Measurements from ENCODE around the gene MED23. TPM values are rescaled to one million over a fixed set of nuclear protein-coding genes. Genes with fewer than 3 reads are reported as not detected.

Gene MED23
- total and polyA plus RNA-seq, 2 experiments from 2014 or later = 8.6 to 23.6 TPM

DNA sequence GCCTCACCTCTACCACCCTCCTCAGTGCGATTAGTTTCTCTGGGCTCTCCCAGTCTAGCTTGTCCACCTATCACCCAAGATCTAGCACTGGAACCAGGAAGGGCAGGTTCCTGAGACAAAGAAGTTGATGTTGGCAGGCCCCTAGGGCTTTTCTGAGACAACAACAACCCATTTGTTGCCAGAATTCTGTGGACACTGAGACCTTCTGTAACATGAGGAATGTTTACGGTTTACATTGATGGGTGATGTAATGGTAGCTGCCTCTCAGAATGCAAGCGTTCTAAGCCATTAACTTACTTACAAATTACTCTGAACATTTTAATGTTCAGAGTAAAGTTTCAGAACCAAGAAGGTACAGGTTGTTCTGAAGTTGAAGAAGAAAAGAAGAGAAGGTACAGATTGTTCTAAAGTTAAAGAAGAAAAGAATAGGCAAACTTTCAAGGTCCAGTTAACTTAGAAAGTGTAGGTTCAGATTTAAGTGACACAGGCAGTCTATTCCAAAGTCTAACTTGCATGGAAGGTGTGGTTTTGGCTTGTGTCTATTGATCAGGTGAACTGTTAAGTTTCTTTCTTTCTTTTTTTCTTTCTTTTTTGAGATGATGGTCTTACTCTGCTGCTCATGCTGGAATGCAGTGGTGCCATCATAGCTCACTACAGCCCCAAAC lies 3.7 kb upstream of the MED23 start (continued):
- TF ChIP-seq, protein P1, sequence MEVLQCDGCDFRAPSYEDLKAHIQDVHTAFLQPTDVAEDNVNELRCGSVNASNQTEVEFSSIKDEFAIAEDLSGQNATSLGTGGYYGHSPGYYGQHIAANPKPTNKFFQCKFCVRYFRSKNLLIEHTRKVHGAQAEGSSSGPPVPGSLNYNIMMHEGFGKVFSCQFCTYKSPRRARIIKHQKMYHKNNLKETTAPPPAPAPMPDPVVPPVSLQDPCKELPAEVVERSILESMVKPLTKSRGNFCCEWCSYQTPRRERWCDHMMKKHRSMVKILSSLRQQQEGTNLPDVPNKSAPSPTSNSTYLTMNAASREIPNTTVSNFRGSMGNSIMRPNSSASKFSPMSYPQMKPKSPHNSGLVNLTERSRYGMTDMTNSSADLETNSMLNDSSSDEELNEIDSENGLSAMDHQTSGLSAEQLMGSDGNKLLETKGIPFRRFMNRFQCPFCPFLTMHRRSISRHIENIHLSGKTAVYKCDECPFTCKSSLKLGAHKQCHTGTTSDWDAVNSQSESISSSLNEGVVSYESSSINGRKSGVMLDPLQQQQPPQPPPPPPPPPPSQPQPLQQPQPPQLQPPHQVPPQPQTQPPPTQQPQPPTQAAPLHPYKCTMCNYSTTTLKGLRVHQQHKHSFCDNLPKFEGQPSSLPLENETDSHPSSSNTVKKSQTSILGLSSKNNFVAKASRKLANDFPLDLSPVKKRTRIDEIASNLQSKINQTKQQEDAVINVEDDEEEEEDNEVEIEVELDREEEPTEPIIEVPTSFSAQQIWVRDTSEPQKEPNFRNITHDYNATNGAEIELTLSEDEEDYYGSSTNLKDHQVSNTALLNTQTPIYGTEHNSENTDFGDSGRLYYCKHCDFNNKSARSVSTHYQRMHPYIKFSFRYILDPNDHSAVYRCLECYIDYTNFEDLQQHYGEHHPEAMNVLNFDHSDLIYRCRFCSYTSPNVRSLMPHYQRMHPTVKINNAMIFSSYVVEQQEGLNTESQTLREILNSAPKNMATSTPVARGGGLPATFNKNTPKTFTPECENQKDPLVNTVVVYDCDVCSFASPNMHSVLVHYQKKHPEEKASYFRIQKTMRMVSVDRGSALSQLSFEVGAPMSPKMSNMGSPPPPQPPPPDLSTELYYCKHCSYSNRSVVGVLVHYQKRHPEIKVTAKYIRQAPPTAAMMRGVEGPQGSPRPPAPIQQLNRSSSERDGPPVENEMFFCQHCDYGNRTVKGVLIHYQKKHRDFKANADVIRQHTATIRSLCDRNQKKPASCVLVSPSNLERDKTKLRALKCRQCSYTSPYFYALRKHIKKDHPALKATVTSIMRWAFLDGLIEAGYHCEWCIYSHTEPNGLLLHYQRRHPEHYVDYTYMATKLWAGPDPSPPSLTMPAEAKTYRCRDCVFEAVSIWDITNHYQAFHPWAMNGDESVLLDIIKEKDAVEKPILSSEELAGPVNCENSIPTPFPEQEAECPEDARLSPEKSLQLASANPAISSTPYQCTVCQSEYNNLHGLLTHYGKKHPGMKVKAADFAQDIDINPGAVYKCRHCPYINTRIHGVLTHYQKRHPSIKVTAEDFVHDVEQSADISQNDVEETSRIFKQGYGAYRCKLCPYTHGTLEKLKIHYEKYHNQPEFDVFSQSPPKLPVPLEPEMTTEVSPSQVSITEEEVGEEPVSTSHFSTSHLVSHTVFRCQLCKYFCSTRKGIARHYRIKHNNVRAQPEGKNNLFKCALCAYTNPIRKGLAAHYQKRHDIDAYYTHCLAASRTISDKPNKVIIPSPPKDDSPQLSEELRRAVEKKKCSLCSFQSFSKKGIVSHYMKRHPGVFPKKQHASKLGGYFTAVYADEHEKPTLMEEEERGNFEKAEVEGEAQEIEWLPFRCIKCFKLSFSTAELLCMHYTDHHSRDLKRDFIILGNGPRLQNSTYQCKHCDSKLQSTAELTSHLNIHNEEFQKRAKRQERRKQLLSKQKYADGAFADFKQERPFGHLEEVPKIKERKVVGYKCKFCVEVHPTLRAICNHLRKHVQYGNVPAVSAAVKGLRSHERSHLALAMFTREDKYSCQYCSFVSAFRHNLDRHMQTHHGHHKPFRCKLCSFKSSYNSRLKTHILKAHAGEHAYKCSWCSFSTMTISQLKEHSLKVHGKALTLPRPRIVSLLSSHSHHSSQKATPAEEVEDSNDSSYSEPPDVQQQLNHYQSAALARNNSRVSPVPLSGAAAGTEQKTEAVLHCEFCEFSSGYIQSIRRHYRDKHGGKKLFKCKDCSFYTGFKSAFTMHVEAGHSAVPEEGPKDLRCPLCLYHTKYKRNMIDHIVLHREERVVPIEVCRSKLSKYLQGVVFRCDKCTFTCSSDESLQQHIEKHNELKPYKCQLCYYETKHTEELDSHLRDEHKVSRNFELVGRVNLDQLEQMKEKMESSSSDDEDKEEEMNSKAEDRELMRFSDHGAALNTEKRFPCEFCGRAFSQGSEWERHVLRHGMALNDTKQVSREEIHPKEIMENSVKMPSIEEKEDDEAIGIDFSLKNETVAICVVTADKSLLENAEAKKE (CRISPR knock-in tag; IDR thresholded peaks at IDR 0.05) = no peak
- TF ChIP-seq POLR2AphosphoS5 (IDR thresholded peaks at IDR 0.05; ENCODE audit: low read depth) (no peak), JUNB (IDR thresholded peaks at IDR 0.05; ENCODE audit: unreplicated experiment) (no peak), REST (IDR thresholded peaks at IDR 0.05; ENCODE audit: unreplicated experiment) (no peak), EZH2phosphoT487 (IDR thresholded peaks at IDR 0.05; ENCODE audit: unreplicated experiment) (no peak)
